Measurements from ENCODE around the gene ARHGEF11.

Gene ARHGEF11

GRCh38 chr1:157040802-157041201 is 4.7 kb downstream of the ARHGEF11 start:
- no peak overlapping the region for H3K4me3 ChIP-seq (ENCODE audit: low read length)
- peaks cover 6% of the 10 kb centered on the region for H3K36me3 ChIP-seq (ENCODE audit: insufficient read depth, low read length)
- no peak overlapping the region for H2AFZ ChIP-seq (ENCODE audit: low read depth, low read length)
- peaks cover 24% of the 10 kb centered on the region for H3K4me1 ChIP-seq (ENCODE audit: insufficient read depth, low read length)
- no peaks in the 10 kb centered on the region for H3K9me3 ChIP-seq (ENCODE audit: low read length)
- no peaks in the 10 kb centered on the region for H3K27me3 ChIP-seq (ENCODE audit: insufficient read depth, low read length)

GRCh38 chr1:157035121-157035520 is 10.4 kb downstream of the ARHGEF11 start:
- Histone ChIP-seq H3K4me3 (ENCODE audit: low read length) (no peak overlapping the region), H3K27me3 (ENCODE audit: insufficient read depth, low read length) (no peaks in the 10 kb centered on the region), H2AFZ (ENCODE audit: low read depth, low read length) (no peak overlapping the region), H3K36me3 (ENCODE audit: insufficient read depth, low read length) (peaks cover 8% of the 10 kb centered on the region), H3K4me1 (ENCODE audit: insufficient read depth, low read length) (peaks cover 19% of the 10 kb centered on the region), H3K9me3 (ENCODE audit: low read length) (no peaks in the 10 kb centered on the region)

GRCh38 chr1:157034137-157034800 is 11.3 kb downstream of the ARHGEF11 start:
- Histone ChIP-seq H3K27me3 (ENCODE audit: insufficient read depth, low read length) (no peaks in the 10 kb centered on the region), H3K4me1 (ENCODE audit: insufficient read depth, low read length) (peaks cover 19% of the 10 kb centered on the region), H3K9me3 (ENCODE audit: low read length) (no peaks in the 10 kb centered on the region), H3K4me3 (ENCODE audit: low read length) (no peak overlapping the region), H3K36me3 (ENCODE audit: insufficient read depth, low read length) (peaks cover 6% of the 10 kb centered on the region), H2AFZ (ENCODE audit: low read depth, low read length) (no peak overlapping the region)

GRCh38 chr1:157033357-157033876 is 12.1 kb downstream of the ARHGEF11 start:
- H3K4me1 ChIP-seq (ENCODE audit: insufficient read depth, low read length) = peaks cover 19% of the 10 kb centered on the region

GRCh38 chr1:157032303-157032702 is 13.2 kb downstream of the ARHGEF11 start:
- Histone ChIP-seq H3K9me3 (ENCODE audit: low read length) (no peaks in the 10 kb centered on the region), H3K27me3 (ENCODE audit: insufficient read depth, low read length) (no peaks in the 10 kb centered on the region), H2AFZ (ENCODE audit: low read depth, low read length) (no peak overlapping the region), H3K4me1 (ENCODE audit: insufficient read depth, low read length) (peaks cover 19% of the 10 kb centered on the region), H3K36me3 (ENCODE audit: insufficient read depth, low read length) (peaks cover 6% of the 10 kb centered on the region), H3K4me3 (ENCODE audit: low read length) (no peak overlapping the region)

More at GRCh38 chr1:157033357-157033876, 12.1 kb downstream of the ARHGEF11 start:
- no peak overlapping the region for H2AFZ ChIP-seq (ENCODE audit: low read depth, low read length)
- no peak overlapping the region for H3K4me3 ChIP-seq (ENCODE audit: low read length)
- no peaks in the 10 kb centered on the region for H3K9me3 ChIP-seq (ENCODE audit: low read length)
- H3K36me3 ChIP-seq (ENCODE audit: insufficient read depth, low read length) = peaks cover 6% of the 10 kb centered on the region
- no peaks in the 10 kb centered on the region for H3K27me3 ChIP-seq (ENCODE audit: insufficient read depth, low read length)

- Histone ChIP-seq H3K36me3 (ENCODE audit: insufficient read depth, low read length) (peaks cover 6% of the 10 kb centered on the region), H3K9me3 (ENCODE audit: low read length) (no peaks in the 10 kb centered on the region), H2AFZ (ENCODE audit: low read depth, low read length) (no peak overlapping the region), H3K4me3 (ENCODE audit: low read length) (no peak overlapping the region), H3K27me3 (ENCODE audit: insufficient read depth, low read length) (no peaks in the 10 kb centered on the region), H3K4me1 (ENCODE audit: insufficient read depth, low read length) (peaks cover 19% of the 10 kb centered on the region)
Observed at GRCh38 chr1:157030728-157031127, 14.8 kb downstream of the ARHGEF11 start.

- Histone ChIP-seq H2AFZ (ENCODE audit: low read depth, low read length) (no peak overlapping the region), H3K9me3 (ENCODE audit: low read length) (peaks cover 2% of the 10 kb centered on the region), H3K4me1 (ENCODE audit: insufficient read depth, low read length) (peaks cover 11% of the 10 kb centered on the region), H3K27me3 (ENCODE audit: insufficient read depth, low read length) (no peaks in the 10 kb centered on the region), H3K4me3 (ENCODE audit: low read length) (no peak overlapping the region), H3K36me3 (ENCODE audit: insufficient read depth, low read length) (peaks cover 8% of the 10 kb centered on the region)
Observed at GRCh38 chr1:157028674-157029073, 16.9 kb downstream of the ARHGEF11 start.

GRCh38 chr1:157025856-157026255 is 19.7 kb downstream of the ARHGEF11 start:
- Histone ChIP-seq H3K9me3 (ENCODE audit: low read length) (peaks cover 6% of the 10 kb centered on the region), H3K4me3 (ENCODE audit: low read length) (no peak overlapping the region), H3K4me1 (ENCODE audit: insufficient read depth, low read length) (no peaks in the 10 kb centered on the region), H3K36me3 (ENCODE audit: insufficient read depth, low read length) (peaks cover 2% of the 10 kb centered on the region), H3K27me3 (ENCODE audit: insufficient read depth, low read length) (no peaks in the 10 kb centered on the region), H2AFZ (ENCODE audit: low read depth, low read length) (no peak overlapping the region)

- Histone ChIP-seq H3K9me3 (ENCODE audit: low read length) (peaks cover 6% of the 10 kb centered on the region), H3K4me1 (ENCODE audit: insufficient read depth, low read length) (no peaks in the 10 kb centered on the region), H2AFZ (ENCODE audit: low read depth, low read length) (no peak overlapping the region), H3K36me3 (ENCODE audit: insufficient read depth, low read length) (peaks cover 2% of the 10 kb centered on the region), H3K27me3 (ENCODE audit: insufficient read depth, low read length) (no peaks in the 10 kb centered on the region), H3K4me3 (ENCODE audit: low read length) (no peak overlapping the region)
Observed at GRCh38 chr1:157025385-157025784, 20.2 kb downstream of the ARHGEF11 start.

GRCh38 chr1:157021688-157022087 is 23.9 kb downstream of the ARHGEF11 start:
- peaks cover 10% of the 10 kb centered on the region for H3K9me3 ChIP-seq (ENCODE audit: low read length)
- H3K27me3 ChIP-seq (ENCODE audit: insufficient read depth, low read length) = no peaks in the 10 kb centered on the region
- H2AFZ ChIP-seq (ENCODE audit: low read depth, low read length) = no peak overlapping the region
- H3K4me1 ChIP-seq (ENCODE audit: insufficient read depth, low read length) = no peaks in the 10 kb centered on the region
- H3K36me3 ChIP-seq (ENCODE audit: insufficient read depth, low read length) = peaks cover 2% of the 10 kb centered on the region
- H3K4me3 ChIP-seq (ENCODE audit: low read length) = no peak overlapping the region

- H3K4me3 ChIP-seq (ENCODE audit: low read length) = no peak overlapping the region
- no peak overlapping the region for H2AFZ ChIP-seq (ENCODE audit: low read depth, low read length)
- peaks cover 11% of the 10 kb centered on the region for H3K9me3 ChIP-seq (ENCODE audit: low read length)
- no peaks in the 10 kb centered on the region for H3K36me3 ChIP-seq (ENCODE audit: insufficient read depth, low read length)
- H3K4me1 ChIP-seq (ENCODE audit: insufficient read depth, low read length) = no peaks in the 10 kb centered on the region
- no peaks in the 10 kb centered on the region for H3K27me3 ChIP-seq (ENCODE audit: insufficient read depth, low read length)
Observed at GRCh38 chr1:157019457-157019856, 26.1 kb downstream of the ARHGEF11 start.

- Histone ChIP-seq H3K4me3 (ENCODE audit: low read length) (no peak overlapping the region), H3K27me3 (ENCODE audit: insufficient read depth, low read length) (no peaks in the 10 kb centered on the region), H3K4me1 (ENCODE audit: insufficient read depth, low read length) (no peaks in the 10 kb centered on the region), H3K9me3 (ENCODE audit: low read length) (peaks cover 1% of the 10 kb centered on the region), H2AFZ (ENCODE audit: low read depth, low read length) (no peak overlapping the region), H3K36me3 (ENCODE audit: insufficient read depth, low read length) (no peaks in the 10 kb centered on the region)
Observed at GRCh38 chr1:157011845-157012244, 33.7 kb downstream of the ARHGEF11 start.

GRCh38 chr1:157008502-157008901 is 37.0 kb downstream of the ARHGEF11 start:
- Histone ChIP-seq H3K9me3 (ENCODE audit: low read length) (no peaks in the 10 kb centered on the region), H3K4me3 (ENCODE audit: low read length) (no peak overlapping the region), H3K4me1 (ENCODE audit: insufficient read depth, low read length) (no peaks in the 10 kb centered on the region), H3K36me3 (ENCODE audit: insufficient read depth, low read length) (no peaks in the 10 kb centered on the region), H3K27me3 (ENCODE audit: insufficient read depth, low read length) (no peaks in the 10 kb centered on the region), H2AFZ (ENCODE audit: low read depth, low read length) (no peak overlapping the region)

GRCh38 chr1:157007306-157007705 is 38.2 kb downstream of the ARHGEF11 start:
- no peak overlapping the region for H2AFZ ChIP-seq (ENCODE audit: low read depth, low read length)
- no peak overlapping the region for H3K4me3 ChIP-seq (ENCODE audit: low read length)
- no peaks in the 10 kb centered on the region for H3K27me3 ChIP-seq (ENCODE audit: insufficient read depth, low read length)

More at GRCh38 chr1:157007306-157007705, 38.2 kb downstream of the ARHGEF11 start:
- Histone ChIP-seq H3K36me3 (ENCODE audit: insufficient read depth, low read length) (no peaks in the 10 kb centered on the region), H3K9me3 (ENCODE audit: low read length) (no peaks in the 10 kb centered on the region), H3K4me1 (ENCODE audit: insufficient read depth, low read length) (no peaks in the 10 kb centered on the region)
